ENCODE measurements around the gene DNM2. TPM values are rescaled to one million over a fixed set of nuclear protein-coding genes. Genes with fewer than 3 reads are reported as not detected.
A peak's percentile ranks its signal among the peaks of the same experiment; 100 is the strongest.

The DNM2 gene
- total and polyA plus RNA-seq, 9 of the 15 experiments (the other 6 are each of a cell fraction or from before 2014, with no cell fraction given), result 2.2 to 161 (median 72.6) TPM

DNA sequence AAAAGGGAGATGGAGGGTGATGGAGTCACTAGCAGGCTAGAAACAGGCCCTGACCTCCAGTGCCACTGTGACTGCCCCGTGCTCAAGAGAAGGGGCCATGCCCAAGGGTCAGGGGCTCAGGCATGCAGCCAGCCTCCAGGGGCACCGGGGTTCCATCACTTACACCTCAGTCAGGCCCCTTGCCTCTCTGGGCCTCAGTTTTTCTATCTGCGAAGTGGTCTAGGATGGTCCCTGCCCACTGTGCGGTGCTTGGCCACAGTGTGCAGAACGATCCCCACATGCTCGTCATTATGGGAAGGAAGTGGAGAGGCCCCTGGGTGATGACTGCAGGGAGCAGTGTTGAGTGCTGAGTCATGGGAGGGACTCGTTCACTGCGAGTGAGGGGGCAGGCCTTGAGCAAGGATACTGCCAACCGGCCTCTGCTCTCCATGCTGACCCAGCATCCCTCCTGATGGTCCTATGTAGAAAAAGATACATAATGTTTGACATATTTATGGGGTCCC is 95.1 kb downstream of the DNM2 start (continued):
- TF ChIP-seq ZNF655 (CRISPR knock-in tag; IDR thresholded peaks at IDR 0.05) (no peak), GATAD2B (IDR thresholded peaks at IDR 0.05; ENCODE audit: borderline replicate concordance) (no peak; the same call in 1 of the 2 replicates), ELF1 (tag; IDR thresholded peaks at IDR 0.05) (no peak), ZFP1 (CRISPR knock-in tag; IDR thresholded peaks at IDR 0.05) (no peak), HMG20B (CRISPR knock-in tag; IDR thresholded peaks at IDR 0.05) (no peak), EP300 (IDR thresholded peaks at IDR 0.05; ENCODE audit: low read length) (no peak; the same call in 1 of the 2 replicates), MIER1 (IDR thresholded peaks at IDR 0.05; ENCODE audit: low read depth) (no peak), CBX8 (IDR thresholded peaks at IDR 0.05; ENCODE audit: borderline replicate concordance, extremely low read depth, low read depth, low read length, poor library complexity, severe bottlenecking) (no peak), ZNF146 (CRISPR knock-in tag; IDR thresholded peaks at IDR 0.05; ENCODE audit: unreplicated experiment) (no peak), EGR1 (conservative IDR thresholded peaks at IDR 0.05) (peak; percentile 18; the same call in 1 of the 2 replicates), FOXM1 (IDR thresholded peaks at IDR 0.05; ENCODE audit: low read depth) (no peak), FOXM1 (CRISPR knock-in tag; IDR thresholded peaks at IDR 0.05; ENCODE audit: low read depth) (no peak), ELF4 (CRISPR knock-in tag; IDR thresholded peaks at IDR 0.05) (peak; percentile 55; the same call in 1 of the 2 replicates), ZNF184 (CRISPR knock-in tag; IDR thresholded peaks at IDR 0.05) (no peak), ZNF780A (CRISPR knock-in tag; IDR thresholded peaks at IDR 0.05) (no peak), KDM5B (IDR thresholded peaks at IDR 0.05; ENCODE audit: insufficient replicate concordance, low read depth, low read length) (no peak), PML (IDR thresholded peaks at IDR 0.05; ENCODE audit: low read length) (no peak), STAT6 (CRISPR knock-in tag; IDR thresholded peaks at IDR 0.05) (no peak), ZNF347 (CRISPR knock-in tag; IDR thresholded peaks at IDR 0.05; ENCODE audit: low read depth) (no peak), PHF20 (IDR thresholded peaks at IDR 0.05; ENCODE audit: partially characterized antibody) (no peak), ZFP30 (CRISPR knock-in tag; IDR thresholded peaks at IDR 0.05; ENCODE audit: borderline replicate concordance) (no peak), SIN3B (IDR thresholded peaks at IDR 0.05; ENCODE audit: low read depth) (no peak), TOE1 (IDR thresholded peaks at IDR 0.05; ENCODE audit: borderline replicate concordance) (no peak), TOE1 (CRISPR knock-in tag; IDR thresholded peaks at IDR 0.05; ENCODE audit: borderline replicate concordance, low read depth) (no peak), ZNF395 (CRISPR knock-in tag; IDR thresholded peaks at IDR 0.05) (peak; percentile 66; the same call in 1 of the 2 replicates)
